OCI-LY1 (cell line): ENCODE measurements around the gene TMEM267.

Source experiments
- CTCF ChIP-seq: fragments of 200-600 bp; sonication (generic), shearing (Covaris generic); IDR thresholded peaks from 2 replicates; pipeline ENCODE4 v1.5.1; 2017; ENCODE audit warnings: mild to moderate bottlenecking, antibody characterized with exemption, low read length, moderate library complexity, mixed read lengths
- EZH2 ChIP-seq: fragments of 200-600 bp; sonication (generic), shearing (Covaris generic); IDR thresholded peaks from 2 replicates; pipeline ENCODE4 v1.8.0; 2017; ENCODE audit warnings: borderline replicate concordance, mixed run types, mild to moderate bottlenecking, antibody characterized with exemption, low read length, moderate library complexity, mixed read lengths

DNA sequence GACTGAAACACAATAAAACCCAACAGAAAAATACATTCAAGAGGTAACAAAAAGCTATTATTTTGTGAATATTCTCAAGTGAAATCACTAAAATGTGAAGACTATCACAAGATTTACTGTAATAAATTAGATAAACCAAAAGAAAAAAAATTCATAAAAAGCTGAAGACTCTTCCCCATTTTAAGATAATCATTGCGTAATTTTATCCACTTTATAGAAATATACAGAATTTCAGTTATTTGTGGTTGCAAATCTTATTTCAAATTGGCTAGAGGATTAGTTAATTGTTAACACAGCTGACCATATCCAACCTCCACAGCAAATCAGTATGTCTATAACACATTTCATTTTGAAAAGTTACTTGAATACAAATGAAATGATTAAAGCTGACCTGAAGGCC is 7.7 kb upstream of the TMEM267 start:
- TF ChIP-seq CTCF = no peak
- no peak for TF ChIP-seq EZH2
